Measurements from ENCODE around the gene GDF15.

The GDF15 gene

DNA sequence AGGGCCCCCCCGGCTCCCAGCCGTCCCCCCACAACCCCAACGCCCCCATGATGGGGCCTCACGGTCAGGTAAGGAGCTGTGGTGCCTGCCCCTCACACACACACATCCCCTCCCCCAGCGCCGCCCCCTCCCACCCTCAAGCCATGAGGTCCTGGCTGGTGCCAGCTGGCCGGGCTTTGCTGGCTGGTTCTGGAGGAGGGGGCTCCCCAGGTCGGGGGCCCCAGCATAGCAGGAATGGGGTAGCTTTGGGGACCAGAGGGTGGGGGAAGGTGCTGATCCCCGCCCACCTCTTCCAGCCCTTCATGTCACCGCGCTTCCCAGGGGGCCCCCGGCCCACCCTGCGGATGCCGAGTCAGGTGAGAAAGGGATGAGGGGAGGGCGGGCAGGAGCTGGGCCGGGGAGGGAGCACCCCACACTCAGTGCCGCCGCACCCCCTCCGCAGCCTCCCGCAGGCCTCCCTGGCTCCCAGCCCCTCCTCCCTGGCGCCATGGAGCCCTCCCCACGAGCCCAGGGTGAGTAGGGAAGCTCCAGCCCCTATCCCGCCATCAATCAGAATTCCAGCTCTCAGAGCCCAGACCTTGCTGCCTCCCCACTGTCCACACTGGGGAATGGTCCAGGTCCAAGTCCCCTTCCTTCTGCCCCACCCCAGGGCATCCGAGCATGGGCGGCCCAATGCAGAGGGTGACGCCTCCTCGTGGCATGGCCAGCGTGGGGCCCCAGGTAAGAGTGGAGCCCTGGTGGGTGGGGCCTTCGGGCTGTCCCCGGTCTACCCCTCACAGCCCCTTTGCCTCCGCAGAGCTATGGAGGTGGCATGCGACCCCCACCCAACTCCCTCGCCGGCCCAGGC is 45.6 kb downstream of the GDF15 start:
- DNase-seq (ENCODE audit: low read depth), result no peak

DNA sequence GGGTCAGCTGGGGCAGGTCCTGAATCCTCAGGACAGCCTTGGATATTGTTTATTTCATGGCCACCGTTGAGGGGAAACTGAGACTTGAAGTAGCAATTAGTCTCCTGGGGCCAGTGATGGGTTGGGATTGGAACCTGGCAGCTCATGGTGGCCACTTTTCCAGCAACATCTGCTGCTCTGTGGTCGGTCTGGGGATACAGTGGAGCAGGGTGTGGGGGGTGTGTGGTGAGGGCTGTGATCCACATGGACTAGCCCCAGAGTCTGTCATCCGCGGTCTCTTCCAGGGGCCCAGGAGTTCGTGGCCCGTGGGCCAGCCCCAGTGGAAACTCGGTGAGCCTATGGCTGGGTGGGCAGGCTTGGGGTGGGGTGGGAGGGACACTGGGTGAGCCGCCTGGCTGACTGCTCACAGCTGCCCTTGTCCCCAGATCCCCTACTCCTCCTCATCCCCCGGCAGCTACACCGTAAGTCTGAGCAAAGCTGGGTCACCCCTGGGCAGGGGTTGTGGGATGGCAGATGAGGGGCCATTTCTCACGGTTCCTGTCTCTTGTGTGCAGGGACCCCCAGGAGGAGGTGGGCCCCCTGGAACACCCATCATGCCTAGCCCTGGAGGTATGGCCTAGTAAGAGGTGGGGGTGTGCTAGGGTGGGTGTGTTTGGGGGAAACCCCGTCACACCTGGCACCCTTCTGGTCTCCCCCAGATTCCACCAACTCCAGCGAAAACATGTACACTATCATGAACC is 46.5 kb downstream of the GDF15 start:
- DNase-seq (ENCODE audit: low read depth), result no peak

DNA sequence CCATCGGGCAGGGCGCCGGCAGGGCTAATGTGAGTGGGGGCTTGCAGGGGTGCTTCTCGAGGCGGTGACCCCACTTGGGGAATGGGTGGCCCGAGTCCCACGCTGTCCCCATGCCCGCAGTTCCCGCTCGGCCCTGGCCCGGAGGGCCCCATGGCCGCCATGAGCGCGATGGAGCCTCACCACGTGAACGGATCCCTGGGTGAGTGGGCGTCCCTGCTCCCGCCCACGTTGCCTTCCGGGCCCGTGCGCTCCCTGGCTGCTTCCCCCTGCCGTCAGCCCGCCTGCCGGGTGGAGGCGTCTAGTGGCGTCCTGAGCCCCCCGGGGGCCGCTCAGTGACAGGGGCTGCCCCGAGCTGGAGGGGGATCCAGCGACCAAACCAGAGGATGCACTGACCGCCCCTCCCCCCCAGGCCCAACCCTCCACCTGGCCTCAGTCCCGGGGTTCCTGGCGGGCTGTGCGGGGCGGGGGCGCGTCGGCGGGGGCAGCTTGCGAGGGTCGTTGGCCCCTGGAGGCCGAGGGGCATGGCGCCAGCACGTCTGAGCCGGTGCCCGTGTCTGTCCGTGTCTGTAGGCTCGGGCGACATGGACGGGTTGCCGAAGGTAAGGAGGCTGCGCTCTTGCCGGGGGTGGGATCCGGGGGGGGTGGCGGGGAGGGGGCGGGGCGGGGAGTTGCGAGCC is 47.2 kb downstream of the GDF15 start:
- no peak for DNase-seq (ENCODE audit: low read depth)

DNA sequence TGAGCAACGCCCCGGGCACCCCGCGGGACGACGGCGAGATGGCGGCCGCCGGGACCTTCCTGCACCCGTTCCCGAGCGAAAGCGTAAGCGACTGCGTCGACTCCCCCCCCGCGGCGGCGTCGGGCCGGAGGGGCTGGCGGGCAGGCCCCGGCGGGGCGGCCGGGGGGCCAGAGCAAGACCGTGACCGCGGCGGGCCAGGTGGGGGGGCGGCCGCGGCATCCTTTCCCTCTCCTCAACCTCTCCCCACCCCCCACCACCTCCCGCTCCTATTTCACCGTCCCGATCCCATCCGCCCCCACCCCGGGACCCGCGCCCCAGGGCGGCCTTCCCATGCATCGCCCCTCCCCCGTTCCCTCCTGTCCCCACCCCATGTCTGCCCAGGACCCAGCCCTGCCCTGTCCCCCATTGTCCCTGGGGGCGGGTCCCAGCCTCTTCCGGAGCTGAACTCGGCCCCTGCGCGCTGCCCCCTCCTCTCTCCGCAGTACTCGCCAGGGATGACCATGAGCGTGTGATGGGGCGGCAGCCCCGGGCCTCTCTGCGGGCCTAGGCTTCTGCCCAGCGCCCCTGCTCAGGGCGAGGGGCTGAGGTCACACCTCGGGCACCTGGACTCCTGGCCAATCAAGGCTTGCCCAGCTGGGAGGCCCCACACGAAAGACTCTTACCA is 47.9 kb downstream of the GDF15 start:
- no peak for DNase-seq (ENCODE audit: low read depth)

DNA sequence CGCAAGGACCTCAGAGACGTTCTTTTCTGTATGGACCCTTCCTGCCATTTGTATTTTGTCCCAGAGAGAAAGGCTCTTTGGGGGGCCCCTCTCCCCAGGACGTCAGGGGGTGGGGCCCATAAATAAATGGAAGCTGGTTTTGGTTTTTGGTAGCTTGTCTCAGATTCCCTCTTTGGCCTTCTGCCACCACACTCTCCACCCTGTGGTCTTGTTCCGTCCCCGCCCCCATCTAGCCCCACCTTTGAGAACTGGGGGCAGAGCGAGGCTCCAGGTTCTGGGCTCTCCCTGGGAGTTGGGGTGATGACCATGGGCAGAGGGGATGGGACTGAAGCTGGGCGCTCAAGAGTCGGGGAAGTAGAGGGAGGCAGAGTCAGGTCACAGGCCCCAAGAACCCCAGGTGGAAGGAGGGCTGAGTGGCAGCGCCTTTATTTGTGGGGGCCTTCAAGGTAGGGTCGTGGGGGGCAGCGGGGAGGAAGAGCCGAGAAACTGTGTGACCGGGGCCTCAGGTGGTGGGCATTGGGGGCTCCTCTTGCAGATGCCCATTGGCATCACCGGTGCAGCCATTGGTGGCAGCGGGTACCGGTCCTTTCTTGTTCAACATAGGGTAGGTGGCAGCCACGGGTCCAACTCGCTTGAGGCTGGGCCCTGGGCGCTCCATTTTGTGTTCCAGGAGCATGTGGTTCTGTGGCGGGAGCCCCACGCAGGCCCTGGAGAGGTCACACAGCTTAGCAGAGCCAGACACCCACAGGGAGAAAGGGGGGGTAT is 48.6 kb downstream of the GDF15 start:
- no peak for DNase-seq (ENCODE audit: low read depth)

DNA sequence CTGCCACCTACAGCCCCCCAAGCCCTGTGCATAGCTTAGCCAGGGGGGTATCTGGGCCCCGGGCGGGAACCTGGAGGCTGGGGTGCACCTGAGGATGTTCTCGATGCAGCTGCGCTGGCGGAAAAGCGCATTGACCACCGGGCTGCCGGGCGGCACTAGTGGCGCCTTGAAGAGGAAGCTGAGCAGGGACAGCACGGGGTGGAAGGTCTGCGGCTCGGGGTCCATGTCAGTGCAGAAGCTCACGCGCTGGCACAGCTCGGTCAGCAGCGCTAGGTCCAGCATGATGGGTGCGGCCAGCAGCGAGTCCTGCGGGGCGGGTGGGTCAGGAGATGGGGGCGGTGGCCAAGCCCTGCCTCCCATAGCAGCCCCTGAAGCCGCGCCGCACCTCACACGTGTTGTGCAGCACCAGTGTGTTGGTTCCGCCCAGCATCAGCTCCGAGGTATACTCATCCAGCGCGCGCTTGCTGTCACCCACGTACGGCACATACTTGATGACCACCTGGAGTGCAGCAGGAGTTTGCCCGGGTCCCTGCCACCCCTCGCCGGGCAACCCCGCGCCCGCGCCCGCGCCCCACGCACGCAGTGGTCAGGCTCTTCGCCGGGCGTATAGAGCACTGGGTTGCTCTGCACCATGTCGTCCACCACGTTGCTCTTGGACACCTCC is 49.4 kb downstream of the GDF15 start:
- DNase-seq (ENCODE audit: low read depth), result no peak

DNA sequence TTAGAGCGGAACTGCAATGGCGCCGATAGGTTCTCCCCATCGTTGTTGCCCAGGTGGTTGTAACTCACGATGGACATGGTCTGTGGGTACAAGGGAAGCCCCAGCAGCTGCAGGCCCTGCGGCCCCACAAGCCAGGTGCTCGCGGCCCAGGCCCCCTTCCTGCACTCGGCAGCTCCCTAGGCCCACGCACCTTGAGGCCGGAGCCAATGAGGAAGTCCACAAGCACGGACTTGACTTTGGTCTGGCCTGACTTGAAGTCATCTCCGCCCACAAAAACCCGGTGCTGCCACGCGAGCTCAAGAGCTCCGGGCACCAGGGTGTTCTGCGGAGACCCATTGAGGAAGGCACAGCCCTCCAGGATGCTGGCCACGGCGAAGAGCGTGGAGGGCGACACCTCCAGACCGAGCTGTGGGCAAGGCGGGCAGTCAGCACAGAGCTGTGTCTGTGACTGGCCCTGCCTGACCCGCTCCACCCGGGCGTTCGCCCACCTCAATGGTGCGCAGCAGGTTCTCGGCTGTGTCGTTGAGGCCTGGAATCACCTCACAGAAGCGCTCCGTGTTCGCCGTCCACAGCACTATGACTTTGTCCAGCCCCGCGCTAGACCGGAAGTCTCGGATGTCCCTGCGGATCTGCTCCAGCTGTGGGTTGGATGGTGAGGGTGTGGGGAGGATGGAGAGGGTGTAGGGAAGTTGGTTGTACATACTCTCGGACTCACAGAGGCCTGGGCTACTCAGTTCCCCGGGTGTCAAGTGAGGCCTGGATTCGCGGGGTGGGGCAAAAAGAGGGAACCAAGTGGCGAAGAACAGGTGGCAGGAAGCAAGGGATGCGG is 50.1 kb downstream of the GDF15 start:
- no peak for DNase-seq (ENCODE audit: low read depth)

DNA sequence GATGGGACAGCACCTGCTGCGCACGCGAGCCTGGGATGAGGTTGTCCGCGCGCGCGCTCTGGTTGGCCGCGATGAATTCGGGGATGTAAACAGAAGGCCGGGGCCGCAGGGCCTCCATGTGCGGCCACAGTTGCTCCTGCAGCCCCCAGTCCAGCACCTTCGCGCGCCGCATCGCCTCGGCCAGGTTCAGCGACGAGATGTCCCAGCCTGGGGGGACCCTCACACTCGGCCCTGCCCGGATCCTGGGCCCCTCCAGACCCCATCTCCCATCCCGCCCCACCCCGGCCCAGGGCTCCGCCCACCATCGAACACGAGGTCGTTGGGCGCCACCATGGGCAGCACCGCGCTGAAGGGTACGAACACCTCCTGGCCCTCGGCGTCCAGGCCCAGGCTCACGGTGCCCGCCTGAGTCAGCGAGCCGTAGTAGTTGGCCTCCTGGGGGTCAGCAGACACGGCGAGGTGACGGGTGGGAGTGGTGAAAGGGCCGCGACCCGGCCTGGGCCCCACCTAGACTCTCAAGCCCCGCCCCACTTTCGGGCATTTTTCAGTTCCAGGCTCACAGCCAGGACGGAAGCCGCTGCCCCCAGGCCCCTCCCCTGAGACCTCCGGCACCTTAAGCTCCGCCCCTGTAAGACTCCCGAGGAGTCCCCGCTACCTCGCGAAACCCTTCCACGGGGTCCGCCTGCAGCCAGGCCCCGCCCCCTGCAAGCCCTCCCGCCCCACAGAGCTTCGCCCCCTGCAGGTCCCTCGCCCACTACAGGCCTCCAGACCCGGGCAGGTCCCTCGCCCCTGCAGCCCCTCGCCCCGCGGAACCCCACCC is 50.9 kb downstream of the GDF15 start:
- DNase-seq (ENCODE audit: low read depth), result peak; percentile 86

DNA sequence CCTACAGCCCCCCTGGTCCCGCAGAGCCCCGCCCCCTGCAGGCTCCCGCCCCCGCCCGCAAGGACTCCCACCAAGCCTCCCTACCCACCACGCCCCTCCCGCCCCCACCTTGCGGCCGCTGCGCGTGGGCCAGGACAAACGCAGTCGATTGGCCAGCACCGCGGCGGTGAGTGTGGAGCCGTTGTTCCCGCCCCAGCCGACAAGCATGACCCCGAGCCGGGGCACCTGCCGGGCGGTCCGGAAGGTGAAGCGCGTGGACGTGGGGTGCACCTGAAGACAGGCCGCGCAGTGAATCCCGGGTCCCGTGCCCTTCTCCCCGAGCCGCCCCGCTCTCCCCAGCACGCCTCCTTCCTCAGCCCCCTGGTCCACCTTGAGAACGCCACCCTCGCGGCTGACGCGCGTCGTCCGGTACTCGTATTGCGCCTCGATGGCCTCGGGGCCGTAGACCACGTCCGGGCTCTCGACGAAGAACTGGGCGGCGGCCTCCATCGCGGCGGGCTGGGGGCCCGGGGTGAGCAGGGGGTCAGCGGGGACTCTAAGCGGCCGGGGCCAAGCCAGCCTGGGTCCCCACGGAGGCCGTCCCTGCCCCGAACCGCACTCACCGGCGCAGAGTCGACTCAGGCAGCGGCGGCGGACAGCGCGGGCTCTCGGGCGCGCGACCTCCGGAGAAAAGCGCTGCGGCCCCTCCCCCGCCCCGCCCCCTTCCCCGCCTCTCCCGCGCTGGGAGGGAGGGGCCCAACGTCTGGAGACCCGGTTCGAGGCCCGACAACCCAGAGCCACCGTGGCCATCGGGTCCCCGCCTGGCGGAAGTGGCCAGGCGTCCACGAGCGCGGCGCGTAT is 51.8 kb downstream of the GDF15 start, which contains the start of gene ISYNA1:
Gene ISYNA1, minus strand, starts transcription at position 643 of the 840 bp plus-strand sequence. Its CDS starts 154 bp downstream, at position 489.
- peak; percentile 57 for DNase-seq (ENCODE audit: low read depth)

DNA sequence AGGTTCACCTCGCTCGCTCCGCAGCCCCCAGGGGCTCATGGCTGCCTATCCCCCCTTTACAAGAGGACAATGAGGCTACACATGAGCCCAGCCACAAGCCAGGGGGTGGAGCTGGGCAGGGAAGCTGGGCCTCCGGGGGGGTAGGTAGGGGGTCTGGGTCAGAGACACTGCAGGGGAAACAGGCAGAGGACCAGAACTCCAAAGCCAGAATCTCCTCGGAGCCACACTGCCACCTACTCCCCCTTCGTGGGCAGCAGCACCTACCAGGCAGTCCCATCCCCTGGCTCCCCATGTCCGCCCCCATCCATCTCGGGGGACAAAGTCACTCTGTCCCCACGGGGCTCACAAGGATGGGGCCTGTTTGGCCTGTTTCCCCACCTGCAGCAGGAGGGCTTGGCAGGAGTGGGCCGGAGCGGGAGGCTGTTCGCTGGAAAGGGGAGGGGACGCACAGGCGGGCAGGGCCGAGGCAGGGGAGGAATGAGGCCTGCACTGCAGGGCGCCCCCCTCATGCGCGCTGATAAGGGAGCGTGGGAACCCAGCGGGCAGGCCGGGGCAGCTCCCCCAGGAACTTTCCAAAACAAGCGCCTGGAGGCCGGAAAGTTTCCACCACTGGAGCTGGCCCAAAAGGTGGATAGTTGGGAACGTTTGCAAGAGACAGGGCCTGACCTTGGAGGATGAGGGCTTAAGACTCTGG is 52.5 kb downstream of the GDF15 start:
- DNase-seq (ENCODE audit: low read depth), result peak; percentile 88

All from amniotic epithelial cell (primary cell).